T-helper 1 cell treated with Interleukin-12 subunit alpha and Interleukin-12 subunit beta and Interleukin-4 antibody, amounts not matched to agents 30 ng/mL and 1 ng/mL, for 36 hours (primary cell): Measurements from ENCODE around the gene HECTD4. TPM values are rescaled to one million over a fixed set of nuclear protein-coding genes. Genes with fewer than 3 reads are reported as not detected.

Source experiments
- intact Hi-C: fragments of 100-400 bp; cut with micrococcal nuclease; formaldehyde crosslinking; loops from one replicate; pipeline ENCODE4 v1.15.1; 2024
- total RNA-seq: library from RNA; stranded (reverse); gene quantifications from 2 replicates; pipeline ENCODE4 v1.2.3, GENCODE V29; 2022

The HECTD4 gene
- total RNA-seq, 1 donor from 2014 or later, result 52.8 TPM

DNA sequence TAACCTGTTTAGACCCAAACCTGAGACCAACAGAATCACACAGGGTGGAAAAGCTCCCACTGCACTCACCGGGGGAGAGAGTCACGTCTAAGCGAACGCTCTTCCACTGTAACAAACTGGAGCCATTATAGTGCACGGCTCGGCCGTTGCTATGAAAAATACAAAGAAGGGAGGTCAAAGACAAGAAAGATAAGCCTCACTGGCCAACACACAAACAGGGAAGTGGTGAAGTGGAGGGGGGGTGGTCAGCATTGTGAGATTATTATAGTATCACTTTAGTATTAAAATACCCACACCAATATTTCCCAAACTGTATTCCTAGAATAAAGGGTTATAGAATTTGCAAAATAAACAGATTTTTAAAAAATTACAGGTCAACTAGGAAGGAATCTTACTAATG is 166.0 kb downstream of the HECTD4 start:
- intact Hi-C loops, result no loop called here

DNA sequence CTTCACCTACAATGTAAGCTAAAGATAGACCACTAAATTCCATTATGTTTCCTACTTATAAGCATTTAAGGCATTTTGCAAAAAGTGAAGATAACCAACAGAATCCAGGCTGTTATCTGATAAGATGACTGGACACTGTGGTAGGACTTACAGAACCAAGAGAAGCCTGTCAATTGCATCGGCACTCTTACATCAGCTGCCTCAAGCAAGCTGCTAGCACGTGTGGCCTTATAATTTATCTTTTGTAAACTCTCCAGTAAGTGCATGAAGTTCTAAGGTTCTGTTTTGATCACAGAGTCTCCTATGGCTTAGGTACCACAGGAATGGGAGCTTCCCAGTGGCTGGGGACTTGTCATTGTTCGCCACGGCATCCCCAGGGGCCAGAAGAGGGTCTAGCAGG is 168.2 kb downstream of the HECTD4 start:
- intact Hi-C loops, result no loop called here

DNA sequence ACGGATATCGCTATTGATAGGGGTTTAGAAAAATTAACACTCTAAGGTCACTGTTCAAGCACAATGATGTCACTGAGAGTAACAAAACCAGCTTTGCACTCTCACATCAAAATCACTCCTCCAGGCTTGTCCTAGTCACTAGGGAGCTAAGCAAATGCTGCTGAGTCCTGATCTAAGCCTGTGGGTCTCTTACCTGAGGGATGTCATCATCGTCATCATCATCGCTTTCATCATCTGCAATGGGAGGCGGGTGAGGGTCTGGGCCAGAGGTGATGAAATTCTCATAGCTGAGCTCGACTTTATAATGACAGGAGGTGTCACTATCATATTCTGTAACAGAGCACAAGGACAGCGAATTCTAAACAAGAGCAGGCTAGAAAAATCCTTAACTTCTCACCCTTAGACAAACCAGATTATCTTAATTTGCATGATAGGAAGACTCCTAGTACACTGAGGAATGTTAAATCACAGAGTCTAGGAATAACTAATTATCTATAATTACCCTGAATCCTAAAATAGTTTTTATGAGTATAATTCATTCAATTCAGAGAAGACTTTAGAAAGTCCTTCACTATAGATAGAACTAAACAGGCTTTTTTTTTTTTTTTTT is 173.8 kb downstream of the HECTD4 start:
- intact Hi-C loops, result no loop called here

DNA sequence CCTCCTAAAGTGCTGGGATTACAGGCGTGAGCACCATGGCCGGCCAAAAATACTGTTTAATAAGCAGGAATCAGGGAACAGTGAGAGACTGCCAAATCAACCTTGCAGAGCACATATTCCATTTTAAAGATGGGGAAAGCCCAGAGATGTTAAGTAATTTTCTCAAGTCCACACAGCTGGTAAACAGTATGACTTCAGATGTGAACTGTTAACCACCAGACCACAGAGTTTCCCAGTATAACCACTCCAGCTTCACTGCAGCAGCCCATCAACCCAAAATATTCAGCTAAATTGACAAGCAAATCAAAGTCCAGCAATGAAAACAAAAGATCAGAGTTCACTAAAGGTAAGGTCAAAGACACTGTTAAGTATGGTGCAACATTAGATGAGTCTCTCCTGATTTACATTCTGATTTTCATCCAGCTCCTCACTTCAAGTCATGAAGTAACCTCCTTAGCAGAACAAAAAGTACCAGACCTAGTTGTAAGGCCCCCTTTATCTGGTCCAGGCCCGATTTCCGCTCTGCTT is 174.8 kb downstream of the HECTD4 start:
- intact Hi-C loops, result no loop called here

DNA sequence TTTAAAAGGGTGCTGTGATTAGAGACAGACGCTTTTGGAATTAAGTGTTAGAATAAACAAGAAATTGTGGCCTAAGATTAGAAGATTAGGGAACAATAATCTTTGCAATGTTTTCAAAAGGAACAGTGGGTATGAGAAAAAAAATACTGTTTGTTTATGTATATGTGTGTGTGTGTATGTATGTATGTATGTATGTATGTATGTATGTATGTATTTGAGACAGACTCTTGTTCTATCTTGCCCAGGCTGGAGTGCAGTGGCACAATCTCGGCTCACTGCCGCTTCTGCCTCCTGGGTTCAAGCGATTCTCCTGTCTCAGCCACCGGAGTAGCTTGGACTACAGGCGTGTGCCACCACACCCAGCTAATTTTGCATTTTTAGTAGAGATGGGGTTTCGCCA is 175.3 kb downstream of the HECTD4 start:
- intact Hi-C loops, result no loop called here

DNA sequence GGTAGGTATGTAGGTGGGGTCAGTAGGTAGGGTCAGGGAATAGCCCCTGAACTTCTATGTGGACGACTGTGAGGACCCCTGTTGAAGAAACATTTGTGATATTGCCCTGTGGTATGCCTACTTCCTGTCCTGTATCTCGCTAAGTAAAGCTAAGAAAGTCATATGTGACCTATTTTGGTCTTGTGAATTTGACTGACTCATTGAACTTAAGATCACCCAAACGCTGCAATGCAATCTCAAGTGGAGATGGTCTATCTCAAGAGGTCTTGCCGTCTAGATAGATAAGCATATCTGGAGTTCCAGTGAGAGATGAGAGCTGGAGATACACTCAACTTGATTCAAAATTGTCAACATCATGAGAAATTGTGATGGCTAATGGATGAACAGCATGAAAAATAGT is 183.1 kb downstream of the HECTD4 start:
- intact Hi-C loops, result no loop called here

DNA sequence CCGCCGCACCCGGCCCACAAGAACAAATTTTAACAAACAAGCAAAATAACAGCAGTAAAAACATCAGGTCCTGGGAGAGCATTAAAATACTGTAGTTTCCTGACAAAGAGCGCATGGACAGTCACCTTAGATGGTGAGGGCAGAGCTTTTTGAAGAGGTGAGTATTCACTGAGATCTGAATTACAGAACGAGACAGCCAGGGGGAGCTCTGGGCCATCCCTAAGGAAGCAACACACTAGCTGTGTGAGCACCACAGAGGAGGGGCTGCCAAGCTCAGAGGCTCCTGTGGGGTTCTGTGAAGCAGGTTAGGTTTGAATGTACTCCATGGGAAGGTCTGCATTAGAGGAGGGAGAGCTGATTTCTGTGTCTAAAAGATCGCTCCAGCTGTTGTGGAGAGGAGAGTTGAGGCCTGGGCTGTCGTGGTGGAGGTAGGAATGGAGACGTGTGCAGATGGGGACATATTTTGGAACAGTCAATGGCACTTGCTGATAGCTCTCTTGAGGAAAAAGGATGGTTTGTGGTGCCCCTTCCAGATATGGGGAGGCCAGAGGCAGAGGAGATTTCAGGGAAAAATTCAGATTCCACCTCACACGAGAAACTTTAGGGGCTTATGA is 184.0 kb downstream of the HECTD4 start:
- intact Hi-C loops, result loop anchor here (1.0 kb wide), 3 partner anchors 184 to 213 kb away; partner anchors contain the start of gene HECTD4

DNA sequence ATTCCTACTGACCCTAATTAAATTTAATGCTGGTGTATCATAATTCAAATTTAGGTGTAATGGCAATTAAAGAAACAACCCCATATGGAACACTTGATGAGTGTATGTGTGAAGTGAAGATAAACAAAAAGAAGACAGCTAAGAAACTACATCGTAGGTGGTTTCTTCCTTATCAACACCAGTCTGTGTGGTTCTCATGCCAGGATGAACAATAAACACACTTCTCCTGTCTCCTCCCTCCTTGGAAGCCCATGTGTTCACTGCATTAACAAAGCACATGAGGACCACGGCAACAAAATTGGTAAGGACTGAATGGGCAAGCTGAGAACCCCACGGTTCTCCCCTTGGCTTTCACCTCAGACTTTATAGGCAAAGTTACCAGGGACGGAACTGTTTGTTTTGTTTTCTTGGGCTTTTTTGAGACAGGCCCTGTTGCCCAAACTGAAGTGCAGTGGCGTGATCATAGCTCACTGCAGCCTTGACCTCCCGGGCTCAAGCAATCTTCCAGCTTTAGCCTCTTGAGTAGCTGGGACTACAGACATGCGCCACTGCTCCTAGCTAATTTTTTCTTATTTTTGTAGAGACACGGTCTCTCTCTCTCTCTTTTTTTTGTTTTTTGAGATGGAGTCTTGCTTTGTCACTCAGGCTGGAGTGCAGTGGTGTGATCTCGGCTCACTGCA is 185.9 kb downstream of the HECTD4 start:
- intact Hi-C loops, result no loop called here

DNA sequence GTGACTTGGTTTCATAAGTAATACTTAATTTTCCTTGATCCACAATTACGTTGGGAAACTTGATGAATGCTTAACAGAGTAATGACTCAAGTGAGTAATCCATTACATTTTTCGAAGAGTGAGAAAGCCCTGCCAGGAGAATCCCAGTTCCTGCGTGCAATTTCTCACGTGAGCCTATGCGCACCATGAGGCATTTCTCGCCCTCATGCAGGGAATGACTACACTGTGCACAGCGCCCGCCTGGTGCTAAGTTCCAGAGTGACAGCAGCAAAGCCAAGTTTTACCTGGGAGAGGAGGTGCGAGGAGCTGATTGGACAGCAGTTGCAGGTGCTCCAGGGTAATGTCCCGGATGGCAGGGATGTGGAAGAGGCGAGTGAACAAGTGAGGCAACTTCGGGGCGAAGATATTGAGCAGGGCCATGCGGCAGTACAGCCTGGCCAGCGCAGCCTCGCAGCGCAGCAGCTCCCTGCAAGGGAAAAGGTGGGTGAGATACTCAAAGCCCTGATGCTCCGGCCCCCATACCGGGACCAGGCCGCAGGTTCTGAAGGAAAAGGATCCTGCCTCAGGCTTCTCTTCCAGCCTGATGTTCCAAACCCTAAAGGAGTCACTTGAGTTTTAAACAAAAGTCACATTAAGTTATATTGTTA is 187.5 kb downstream of the HECTD4 start:
- intact Hi-C loops, result no loop called here

DNA sequence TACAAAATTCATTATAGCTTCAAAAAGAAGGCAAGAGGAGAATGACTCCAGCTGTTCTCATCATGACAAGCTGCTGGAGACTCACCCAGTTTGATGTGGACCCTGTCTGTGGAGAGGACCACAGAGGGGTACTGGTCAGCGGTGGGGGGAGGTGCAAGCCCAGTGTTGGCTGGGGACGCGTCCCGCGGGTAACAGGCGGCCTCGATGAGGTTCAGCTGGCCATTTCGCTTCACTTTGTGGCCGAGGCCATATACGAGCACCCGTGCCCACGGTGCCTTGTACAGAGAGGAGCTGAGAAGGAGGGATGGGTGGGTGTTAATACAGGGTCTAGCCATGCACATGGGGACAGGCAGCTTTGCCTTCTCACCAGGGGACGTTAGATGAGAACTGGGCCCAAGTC is 189.8 kb downstream of the HECTD4 start:
- intact Hi-C loops, result no loop called here

DNA sequence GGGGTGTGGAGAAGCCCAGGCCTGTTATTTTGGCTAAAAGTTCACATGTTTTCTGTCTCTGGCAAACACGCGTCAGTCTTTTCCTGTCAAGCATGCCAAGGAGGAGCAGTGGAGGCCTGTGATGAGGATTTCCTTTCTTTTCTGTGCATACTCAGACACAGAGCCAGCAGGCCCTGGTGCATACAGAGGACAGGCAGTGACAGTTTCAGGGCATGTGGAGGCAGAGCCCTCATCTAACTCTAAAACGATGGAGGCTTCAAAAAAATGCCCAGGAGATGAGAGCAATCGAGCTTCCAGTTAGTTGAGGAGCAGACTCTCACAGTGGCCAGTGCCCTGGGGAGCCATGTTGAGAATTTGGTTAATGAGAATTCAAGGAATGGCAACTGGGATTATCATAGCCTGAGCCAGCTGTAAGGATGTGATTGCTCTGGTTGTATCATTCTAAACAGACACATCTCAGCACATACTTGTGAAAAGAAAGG is 190.3 kb downstream of the HECTD4 start:
- intact Hi-C loops, result no loop called here

DNA sequence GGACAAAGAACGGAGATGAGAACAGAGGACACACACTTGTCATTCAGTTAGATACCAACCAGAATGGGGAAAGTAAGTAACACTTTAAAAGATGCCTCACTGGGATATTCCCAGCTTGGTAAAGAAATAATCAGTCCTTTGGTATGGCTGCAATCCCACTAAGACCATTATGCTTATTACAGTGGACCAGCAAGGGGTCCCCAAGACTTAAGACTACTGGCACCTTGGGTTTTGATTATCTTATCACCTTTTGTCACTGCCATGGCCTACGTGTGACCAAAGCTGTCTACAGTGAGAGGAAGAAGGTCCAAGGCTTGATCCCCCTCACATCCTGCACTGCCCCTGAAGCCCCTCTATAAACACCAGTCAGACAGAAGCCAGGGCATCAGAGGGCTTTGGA is 191.0 kb downstream of the HECTD4 start:
- intact Hi-C loops, result no loop called here

DNA sequence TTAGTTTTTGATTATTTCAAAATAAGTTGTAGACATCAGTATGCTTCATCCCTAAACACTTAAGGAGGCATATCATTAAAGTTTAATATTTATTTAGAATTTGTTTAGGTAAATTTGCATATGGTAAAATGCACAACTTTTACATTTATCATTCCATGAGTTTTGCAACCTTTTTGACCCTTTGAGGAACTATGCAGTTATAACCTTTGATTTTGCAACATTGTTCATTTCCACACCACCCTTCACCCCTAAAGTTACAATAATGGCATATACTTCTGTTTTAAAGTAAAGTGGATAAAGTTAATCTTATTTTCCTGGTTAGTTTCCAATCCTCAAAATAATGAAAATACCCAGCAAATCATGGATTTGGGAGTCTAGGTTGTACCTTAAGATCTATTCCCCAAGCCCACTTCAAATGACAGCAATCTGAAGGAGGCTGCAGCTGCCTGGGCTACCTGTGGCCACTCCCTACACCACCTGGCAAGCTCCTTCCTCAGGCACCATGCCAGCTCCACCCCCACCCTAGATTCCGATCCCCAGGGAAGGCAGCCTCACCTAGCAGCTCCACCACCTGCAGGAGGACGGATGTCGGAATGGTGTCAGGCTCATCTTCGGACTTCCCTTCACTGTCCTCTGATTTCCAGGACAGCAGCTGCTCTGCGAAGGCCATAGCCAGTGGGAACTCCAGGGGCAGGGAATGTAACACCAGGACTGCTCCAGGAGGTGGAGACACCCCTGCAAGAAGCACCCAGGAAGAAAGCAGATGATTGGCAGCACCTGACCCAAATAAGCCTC is 191.8 kb downstream of the HECTD4 start:
- intact Hi-C loops, result no loop called here

DNA sequence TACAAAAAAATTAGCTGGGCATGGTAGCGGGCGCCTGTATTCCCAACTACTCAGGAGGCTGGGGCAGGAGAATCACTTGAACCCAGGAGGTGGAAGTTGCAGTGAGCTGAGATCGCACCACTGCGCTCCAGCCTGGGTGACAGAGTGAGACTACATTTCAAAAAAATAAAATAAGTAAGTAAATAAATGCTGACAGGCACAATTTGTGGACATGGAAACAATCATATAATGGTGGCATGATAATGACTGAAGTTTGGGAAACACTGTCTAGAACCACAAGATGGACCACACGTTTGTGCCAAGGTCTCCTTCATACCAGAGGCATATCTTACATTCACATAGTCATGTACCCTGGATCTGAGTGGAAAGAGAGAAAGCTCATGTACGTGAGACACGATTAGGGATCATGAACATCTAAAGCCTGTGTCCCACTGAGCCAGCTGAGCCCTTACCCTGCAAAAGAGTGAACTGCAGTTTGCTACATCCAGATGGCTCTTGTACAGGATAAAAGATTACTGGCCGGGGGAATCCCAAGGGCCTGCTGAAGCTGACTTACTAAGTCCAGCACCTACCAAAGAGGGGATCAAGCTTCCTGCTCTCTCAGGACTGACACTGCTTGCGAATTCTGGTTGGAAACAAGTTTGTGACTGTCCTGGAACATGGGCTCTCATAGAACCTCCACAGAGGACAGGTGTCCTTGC is 194.0 kb downstream of the HECTD4 start:
- intact Hi-C loops, result no loop called here

DNA sequence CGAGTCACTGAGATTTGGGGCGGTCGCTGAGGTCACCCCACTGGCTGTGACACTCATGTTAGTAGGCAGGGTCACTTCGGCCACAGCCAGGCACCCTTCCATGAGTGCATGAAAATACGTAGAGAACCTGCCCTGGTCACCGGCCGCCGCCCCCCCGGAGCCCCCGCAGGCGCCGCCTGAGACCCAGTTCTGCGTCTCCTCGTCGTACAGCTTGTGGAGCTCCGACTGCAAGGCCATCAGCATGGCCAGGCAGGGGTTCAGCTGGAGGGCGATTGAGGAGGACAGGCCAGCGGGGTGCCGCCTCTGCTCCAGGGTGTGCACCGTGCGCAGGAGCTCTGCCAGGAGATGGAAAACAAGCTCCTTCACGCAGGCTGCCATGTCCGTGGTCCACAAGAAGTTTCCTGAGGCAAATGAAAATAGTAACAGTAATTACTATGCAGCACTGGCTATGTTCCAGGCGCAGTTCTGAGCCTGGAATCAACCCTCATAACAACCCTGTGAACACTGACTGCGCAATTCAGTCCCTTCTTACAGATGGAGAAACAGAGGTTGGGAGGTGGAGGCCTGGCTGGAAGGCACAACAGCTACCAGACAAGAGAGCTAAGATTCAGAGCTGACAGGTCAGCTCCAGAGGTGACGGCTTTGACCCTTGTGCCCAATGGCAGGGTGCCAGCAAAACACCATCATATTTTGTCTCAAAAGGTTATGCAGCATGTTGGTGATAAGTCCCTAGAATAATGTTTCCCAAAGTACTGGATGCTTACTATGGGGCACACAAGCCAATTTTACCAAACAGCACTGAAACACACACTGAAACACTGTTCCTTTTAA is 196.9 kb downstream of the HECTD4 start:
- intact Hi-C loops, result no loop called here

DNA sequence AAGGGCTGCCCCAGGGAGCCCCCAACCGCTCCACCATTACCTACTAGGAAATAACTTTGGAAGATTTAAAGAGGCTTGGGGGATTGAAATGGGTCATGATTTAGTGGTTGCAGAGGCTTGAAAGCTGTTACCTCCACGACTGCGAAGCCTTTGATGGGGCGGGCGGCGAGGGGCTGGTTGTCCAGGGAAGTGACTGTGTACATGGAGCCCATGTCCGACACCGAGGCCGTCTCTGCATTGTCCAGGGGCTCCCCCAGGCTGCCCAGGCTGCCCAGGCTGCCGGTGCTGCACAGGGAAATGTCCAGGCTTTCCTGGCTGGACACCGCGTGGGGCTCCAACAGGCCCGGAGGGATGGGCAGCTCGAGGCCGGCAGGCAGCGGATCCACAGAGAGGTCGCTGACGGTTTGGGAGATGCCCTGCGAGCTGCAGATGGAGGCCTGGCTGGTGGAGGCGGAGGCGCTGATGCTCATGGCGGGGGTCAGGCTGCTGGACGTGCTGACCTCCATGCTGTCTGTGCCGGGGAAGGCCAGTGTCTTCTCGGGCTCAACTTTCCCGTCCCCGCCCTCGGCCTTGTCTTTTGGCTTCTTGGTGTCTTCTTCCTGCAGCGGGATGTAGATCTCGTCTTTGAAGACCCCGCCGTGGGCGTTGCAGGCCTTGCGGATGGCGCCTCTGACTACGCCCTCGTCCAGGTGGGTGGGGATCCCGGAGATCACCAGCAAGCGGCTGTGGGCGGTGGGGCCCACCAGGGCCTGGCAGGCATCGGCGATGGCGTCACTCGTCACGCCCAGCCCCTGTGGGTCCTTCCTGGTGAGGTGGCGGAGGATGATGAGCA is 198.0 kb downstream of the HECTD4 start:
- intact Hi-C loops, result no loop called here

DNA sequence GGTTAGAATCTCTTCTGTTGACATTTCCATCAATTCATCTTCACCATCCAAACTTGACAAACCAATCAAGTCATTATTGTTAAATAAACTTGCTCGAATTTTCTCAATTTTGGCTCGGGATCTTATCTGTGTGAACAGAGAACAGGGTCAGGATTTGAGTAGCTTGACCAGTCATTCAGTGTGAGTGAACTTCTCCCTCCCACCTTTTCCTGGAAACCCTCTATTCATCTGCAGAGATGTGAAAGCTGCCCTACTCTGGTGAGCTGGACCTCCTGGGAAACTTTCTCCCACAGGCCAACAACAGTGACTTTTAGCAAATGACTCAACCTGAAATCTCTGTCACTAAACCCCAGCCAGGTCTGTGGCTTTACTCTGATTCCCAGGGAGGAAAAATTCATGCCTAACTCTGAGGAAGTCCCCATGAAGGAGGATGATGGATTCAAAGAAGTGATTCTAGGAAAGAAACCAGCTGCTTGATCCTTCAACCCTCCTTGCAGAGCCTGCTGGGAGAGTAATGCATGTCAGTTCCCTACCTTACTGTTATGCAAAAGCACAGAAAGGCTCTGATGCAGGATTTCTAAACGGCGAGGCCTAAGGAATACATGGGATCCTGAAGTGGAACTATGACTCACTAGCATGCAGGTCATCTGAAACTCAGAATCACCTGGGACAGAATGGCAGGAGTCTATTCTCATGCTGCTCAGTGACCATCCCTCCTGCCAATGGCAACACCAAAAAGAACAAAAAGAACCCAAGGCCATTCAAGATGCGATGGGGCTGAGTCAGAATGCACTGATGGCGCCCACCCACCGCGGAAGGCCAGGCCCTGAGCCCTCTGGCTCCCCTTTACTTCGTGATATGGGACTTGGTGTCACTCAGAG is 198.8 kb downstream of the HECTD4 start:
- intact Hi-C loops, result no loop called here

DNA sequence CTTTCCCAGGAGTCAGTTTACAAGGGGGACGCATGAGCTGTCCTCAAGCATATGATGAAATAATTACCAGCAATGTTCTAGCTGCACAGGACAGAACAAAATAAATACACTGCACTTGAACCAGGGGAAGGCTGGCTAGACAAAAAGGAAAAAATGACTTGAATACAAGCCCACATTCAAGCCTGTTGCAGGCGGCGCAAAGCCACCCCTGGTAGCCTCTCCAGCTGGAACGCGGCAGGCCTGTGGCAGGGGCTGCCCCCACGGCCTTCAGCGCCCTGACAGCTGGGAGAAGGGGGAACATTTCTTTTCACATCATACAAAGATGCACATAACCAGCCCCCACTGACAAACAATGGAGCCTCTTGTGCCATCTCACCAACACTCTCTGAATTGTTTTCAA is 199.7 kb downstream of the HECTD4 start:
- intact Hi-C loops, result no loop called here
